DOHH2 (cell line): Measurements from ENCODE around the gene IMPG1.

Experiments used
- EZH2phosphoT487 ChIP-seq: fragments of 200-600 bp; sonication (generic); IDR thresholded peaks from 2 replicates; pipeline ENCODE4 v1.6.1; 2017; ENCODE audit warnings: borderline replicate concordance, mild to moderate bottlenecking, antibody characterized with exemption, low read length, moderate library complexity, mixed read lengths
- TF ChIP-seq, protein P1 (sequence below): fragments of 200-600 bp; sonication (generic); IDR thresholded peaks from one replicate; pipeline ENCODE4 v1.5.1; 2014; ENCODE audit warnings: antibody characterized with exemption, mild to moderate bottlenecking, low read depth, low read length; ENCODE audit not compliant: poor library complexity, severe bottlenecking

DNA sequence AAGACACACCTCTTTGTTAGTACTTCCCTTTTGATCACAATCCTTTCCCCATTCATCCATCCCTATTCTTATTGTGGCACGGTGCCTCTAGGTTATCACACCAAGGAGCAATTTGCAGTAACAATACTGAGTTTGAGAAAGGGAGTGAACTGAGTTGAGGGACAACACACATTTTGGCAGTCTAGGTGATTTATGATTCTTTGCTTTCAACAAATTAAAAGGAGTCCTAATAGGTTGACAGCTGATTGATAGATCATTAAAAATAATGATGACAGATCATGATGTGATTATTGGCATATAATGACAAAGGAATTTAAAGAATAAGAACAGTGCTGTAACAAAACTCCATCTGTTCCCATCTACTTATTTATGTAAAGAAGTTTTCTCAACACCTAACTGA, 36.7 kb downstream of the IMPG1 start:
- TF ChIP-seq, protein P1, sequence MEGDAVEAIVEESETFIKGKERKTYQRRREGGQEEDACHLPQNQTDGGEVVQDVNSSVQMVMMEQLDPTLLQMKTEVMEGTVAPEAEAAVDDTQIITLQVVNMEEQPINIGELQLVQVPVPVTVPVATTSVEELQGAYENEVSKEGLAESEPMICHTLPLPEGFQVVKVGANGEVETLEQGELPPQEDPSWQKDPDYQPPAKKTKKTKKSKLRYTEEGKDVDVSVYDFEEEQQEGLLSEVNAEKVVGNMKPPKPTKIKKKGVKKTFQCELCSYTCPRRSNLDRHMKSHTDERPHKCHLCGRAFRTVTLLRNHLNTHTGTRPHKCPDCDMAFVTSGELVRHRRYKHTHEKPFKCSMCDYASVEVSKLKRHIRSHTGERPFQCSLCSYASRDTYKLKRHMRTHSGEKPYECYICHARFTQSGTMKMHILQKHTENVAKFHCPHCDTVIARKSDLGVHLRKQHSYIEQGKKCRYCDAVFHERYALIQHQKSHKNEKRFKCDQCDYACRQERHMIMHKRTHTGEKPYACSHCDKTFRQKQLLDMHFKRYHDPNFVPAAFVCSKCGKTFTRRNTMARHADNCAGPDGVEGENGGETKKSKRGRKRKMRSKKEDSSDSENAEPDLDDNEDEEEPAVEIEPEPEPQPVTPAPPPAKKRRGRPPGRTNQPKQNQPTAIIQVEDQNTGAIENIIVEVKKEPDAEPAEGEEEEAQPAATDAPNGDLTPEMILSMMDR = no peak
- TF ChIP-seq EZH2phosphoT487 = no peak
